Erythroblast (primary cell): ENCODE measurements around the gene HS3ST2.
A peak's percentile ranks its signal among the peaks of the same experiment; 100 is the strongest.
"Not testable (repeated sequence)": the region's sequence is repeated elsewhere in the genome, so short reads cannot be mapped to it uniquely, and the experiment has no call there.

ENCODE experiments used
- DNase-seq, 2 experiments: peaks; one replicate each; lab custom pipeline; 2025; lab: John Stamatoyannopoulos, UW
- GATA1 ChIP-seq: IDR thresholded peaks from 2 replicates; pipeline ENCODE4 v1.6.1; 2011; ENCODE audit warnings: low read depth, mild to moderate bottlenecking, control low read depth, low read length, moderate library complexity
- POLR2A ChIP-seq: IDR thresholded peaks from 2 replicates; pipeline ENCODE4 v1.6.1; 2011; ENCODE audit warnings: mild to moderate bottlenecking, low read length

HS3ST2 gene

GRCh38 chr16:22874394-22874793 lies 60.4 kb downstream of the HS3ST2 start:
- TF ChIP-seq GATA1 (no peak), POLR2A (no peak)
- no peak for DNase-seq

GRCh38 chr16:22878955-22879354 lies 65.0 kb downstream of the HS3ST2 start:
- no peak for DNase-seq
- no peak for TF ChIP-seq POLR2A
- TF ChIP-seq GATA1 = no peak

GRCh38 chr16:22879466-22879865 lies 65.5 kb downstream of the HS3ST2 start:
- no peak for DNase-seq
- no peak for TF ChIP-seq GATA1

GRCh38 chr16:22882981-22883380 lies 69.0 kb downstream of the HS3ST2 start:
- no peak for DNase-seq
- TF ChIP-seq POLR2A (no peak), GATA1 (no peak)

- no peak for TF ChIP-seq POLR2A
- no peak for TF ChIP-seq GATA1
- DNase-seq = no peak
These were observed 72.0 kb downstream of the HS3ST2 start for GRCh38 chr16:22885951-22886350.

GRCh38 chr16:22886927-22887326 lies 73.0 kb downstream of the HS3ST2 start:
- DNase-seq = no peak
- TF ChIP-seq POLR2A = no peak
- TF ChIP-seq GATA1 = no peak

GRCh38 chr16:22887445-22887844 lies 73.5 kb downstream of the HS3ST2 start:
- no peak for TF ChIP-seq POLR2A
- TF ChIP-seq GATA1 = no peak
- no peak for DNase-seq

GRCh38 chr16:22888791-22889190 lies 74.8 kb downstream of the HS3ST2 start:
- no peak for TF ChIP-seq GATA1
- no peak for TF ChIP-seq POLR2A
- DNase-seq = no peak

- no peak for DNase-seq
- TF ChIP-seq POLR2A = no peak
- TF ChIP-seq GATA1 = no peak
These were observed 77.0 kb downstream of the HS3ST2 start for GRCh38 chr16:22890976-22891375.

- no peak for TF ChIP-seq POLR2A
- TF ChIP-seq GATA1 = no peak
These were observed 83.2 kb downstream of the HS3ST2 start for GRCh38 chr16:22897184-22897583.

GRCh38 chr16:22898131-22898530 lies 84.2 kb downstream of the HS3ST2 start:
- no peak for TF ChIP-seq POLR2A
- no peak for DNase-seq

More at GRCh38 chr16:22897184-22897583, 83.2 kb downstream of the HS3ST2 start:
- no peak for DNase-seq

GRCh38 chr16:22898874-22899348 lies 84.9 kb downstream of the HS3ST2 start:
- DNase-seq = peak; percentile 68 to 84
- no peak for TF ChIP-seq GATA1
- TF ChIP-seq POLR2A = no peak

- DNase-seq = not testable (repeated sequence)
These were observed 85.6 kb downstream of the HS3ST2 start for GRCh38 chr16:22899567-22899966.

GRCh38 chr16:22900863-22901262 lies 86.9 kb downstream of the HS3ST2 start:
- no peak for DNase-seq
- TF ChIP-seq GATA1 (no peak), POLR2A (no peak)

GRCh38 chr16:22901563-22901962 lies 87.6 kb downstream of the HS3ST2 start:
- no peak for TF ChIP-seq GATA1
- TF ChIP-seq POLR2A = no peak
- no peak for DNase-seq

GRCh38 chr16:22903716-22904115 lies 89.8 kb downstream of the HS3ST2 start:
- no peak for TF ChIP-seq GATA1
- TF ChIP-seq POLR2A = no peak
- no peak for DNase-seq

GRCh38 chr16:22912654-22913053 lies 98.7 kb downstream of the HS3ST2 start:
- peak; percentile 6 for DNase-seq
- TF ChIP-seq GATA1 (no peak), POLR2A (no peak)
